Left renal cortex interstitium (tissue), 4 donors: Measurements from ENCODE around the gene ATRNL1. TPM values are rescaled to one million over a fixed set of nuclear protein-coding genes. Genes with fewer than 3 reads are reported as not detected.
"Not testable (repeated sequence)": the region's sequence is repeated elsewhere in the genome, so short reads cannot be mapped to it uniquely, and the experiment has no call there.

Experiments used
- DNase-seq, 4 donors: peaks; one replicate each; pipeline ENCODE4 v3.0.0-alpha.2; 2013; ENCODE audit warnings: low read depth in 4 of 4, low spot score in 2 of 4, missing footprints in 1 of 4
- polyA plus RNA-seq, 4 donors: library from polyadenylated mRNA; unstranded; fragments of 120-200 nt; gene quantifications; one replicate each; pipeline ENCODE4 v1.2.1, GENCODE V29; 2013; ENCODE audit not compliant: insufficient read length in 4 of 4

ATRNL1 gene
- polyA plus RNA-seq, 4 donors, result 23.7 to 33.2 (median 28.1) TPM

DNA sequence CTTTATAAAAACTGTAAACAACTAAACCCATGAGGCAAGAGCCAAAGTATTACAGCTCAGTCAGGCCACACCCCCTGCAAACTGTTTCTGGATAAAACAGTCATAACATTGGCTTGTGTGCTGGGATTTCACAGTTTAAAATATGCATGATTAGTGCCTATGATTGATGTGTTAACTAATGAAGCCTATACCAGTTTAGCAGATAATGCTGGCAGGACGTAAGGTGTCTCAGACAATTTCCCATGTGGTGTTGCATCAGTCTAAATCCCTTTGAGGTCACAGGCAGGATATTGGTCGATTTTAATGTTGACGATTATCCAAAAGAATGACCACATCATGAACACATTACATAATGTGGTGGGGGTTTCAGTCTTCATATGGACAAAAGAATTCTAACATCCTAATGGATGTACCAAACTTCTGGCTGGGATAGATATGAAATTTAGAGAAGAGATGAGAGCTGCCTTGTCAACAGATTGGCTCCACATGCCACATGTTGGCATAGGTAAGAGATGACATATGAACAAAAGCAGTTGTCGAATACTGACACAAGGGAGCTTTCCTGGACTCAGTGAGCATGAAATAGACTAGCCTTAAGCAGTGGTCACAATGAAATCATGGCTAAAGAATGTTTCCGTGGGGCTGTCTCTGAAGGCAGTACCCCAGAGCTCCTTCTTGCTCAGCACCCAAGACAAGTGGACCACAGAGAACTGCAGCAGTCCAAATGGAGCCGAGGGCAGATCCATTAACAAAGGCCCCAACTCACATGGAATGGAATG lies 734.3 kb downstream of the ATRNL1 start:
- DNase-seq, result no peak

DNA sequence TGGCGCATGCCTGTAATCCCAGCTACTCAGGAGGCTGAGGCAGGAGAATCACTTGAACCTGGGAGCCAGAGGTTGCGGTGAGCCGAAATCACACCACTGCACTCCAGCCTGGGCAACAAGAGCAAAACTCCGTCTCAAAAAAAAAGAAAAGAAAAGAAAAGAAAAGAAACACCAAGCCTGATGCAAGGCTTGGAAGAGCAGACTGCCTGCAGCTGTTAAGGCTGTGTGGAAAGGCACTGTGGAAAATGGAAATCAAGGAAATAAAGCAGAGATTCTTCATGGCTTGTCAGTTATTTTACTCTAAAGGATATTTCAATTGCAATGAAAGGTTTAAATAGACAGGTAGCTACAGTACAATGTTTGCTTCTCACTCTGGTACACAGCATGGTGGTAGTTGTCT lies 735.0 kb downstream of the ATRNL1 start:
- DNase-seq, result not testable (repeated sequence)

DNA sequence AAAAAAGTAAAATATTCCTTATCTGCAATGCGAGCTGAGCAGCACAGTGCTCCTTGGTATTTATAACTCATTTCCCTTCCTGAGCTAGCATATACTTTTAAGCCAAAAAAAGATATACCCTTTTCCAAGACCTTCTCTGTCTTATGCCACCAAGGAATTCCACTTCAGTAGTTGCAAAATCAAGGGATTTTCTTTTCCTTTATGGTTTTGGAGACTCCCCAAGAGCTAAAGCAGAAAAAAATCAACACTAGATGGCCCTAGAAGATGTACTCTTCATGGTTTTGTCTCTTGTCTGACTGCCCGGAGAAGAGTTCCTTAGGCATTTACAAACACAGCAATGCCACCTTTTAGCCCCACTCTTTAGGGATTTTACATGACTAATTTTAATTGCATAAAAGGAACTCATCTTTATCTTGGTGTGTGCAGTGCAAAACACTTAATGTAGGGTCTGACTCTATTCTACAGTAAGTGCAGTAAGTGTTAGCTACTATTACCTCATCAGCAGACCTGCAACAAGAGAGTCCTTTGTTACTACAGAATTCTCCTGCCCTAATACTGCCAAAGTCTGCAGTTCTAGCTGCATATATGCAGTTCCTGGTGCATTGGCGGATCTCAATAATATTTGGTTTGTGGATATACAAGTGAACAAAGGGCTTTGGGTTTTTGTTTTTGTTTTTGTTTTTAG lies 736.5 kb downstream of the ATRNL1 start:
- no peak for DNase-seq

DNA sequence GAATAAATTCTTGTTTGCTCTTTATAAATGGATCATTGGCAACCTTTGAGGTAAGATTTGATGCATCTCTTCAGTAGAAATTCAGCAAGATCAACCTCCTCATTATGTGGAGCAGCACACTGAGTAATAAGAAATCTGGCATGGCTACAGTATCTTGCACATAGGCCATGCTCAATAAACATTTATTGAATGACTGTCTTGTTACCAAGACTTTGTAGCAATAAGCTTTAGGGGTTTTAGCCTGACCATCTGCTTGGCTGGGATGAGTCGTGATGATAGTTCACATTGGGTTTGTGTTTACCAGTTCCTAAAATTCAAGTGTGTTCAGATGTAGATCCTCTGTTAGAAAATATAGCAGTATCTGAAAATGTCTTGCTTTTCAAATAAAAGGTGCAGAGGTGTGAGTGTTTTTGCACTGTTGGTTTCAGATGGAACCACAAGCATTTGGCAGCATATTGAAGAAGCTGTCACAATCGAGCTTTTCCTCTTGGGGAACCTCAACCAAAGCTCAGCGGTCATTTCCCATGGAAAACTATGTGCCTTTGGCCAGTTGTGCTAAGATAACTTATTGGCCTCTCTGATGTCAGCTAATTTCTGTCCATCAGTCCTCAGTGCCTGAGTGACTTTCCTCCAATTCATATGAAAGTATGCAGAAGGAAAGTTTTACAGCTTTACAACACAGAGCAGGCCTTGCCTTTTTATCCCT lies 737.3 kb downstream of the ATRNL1 start:
- no peak for DNase-seq

DNA sequence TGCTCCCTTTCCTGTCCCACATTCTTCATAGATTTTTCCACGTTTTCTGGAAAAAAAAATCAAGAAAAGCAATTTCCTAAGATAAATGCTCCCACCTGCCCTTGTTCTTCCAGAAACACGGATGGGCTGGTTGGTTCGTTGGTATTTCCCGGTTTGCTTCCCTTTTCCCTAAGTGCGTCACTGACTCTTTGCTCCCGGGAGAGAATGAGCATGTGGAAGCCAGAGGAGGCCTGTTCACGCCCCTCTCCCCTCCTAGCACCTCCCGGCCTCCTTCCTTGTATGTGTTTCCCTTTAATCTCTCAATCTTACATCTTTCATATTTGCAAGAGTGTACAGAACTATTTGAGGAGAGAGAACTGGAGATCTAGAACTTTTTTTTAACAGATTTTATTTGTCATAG lies 737.9 kb downstream of the ATRNL1 start:
- no peak for DNase-seq

DNA sequence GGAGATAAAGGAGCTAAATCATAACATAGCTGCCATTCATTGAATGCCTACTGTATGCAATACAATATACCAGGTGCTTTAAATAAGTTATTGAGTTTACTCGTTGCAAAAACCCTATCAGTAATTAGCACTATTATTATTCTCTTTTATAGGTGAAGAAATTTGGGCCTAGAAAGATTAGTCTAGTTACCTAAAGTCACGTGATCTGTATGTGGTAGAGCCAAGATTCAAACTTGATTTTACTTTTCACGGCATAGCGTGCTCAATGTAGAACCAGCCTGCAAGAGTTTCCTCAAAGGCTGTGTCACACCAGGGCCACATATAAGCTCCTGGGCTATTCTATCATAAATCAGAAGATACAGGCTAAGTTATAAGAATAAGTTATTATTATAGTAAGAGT lies 740.0 kb downstream of the ATRNL1 start:
- no peak for DNase-seq

DNA sequence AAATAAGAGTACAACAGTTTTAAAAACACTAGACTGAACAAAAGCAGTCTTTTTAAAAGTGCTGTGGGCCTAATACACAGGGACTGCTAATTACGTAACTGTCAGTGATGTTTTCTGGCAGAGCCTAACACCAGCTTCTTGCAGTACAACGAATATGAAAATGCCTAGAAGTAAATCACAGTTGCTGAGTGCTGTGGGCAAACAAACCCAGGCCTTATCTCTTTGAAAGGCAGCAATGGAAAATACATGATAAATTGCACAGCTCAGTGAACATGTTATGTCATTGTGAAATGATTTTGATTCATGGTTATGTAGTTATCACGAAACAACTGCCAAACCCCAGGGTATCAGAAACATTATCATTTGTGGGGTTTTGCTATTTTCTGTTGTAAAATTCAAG lies 751.4 kb downstream of the ATRNL1 start:
- DNase-seq, result no peak

DNA sequence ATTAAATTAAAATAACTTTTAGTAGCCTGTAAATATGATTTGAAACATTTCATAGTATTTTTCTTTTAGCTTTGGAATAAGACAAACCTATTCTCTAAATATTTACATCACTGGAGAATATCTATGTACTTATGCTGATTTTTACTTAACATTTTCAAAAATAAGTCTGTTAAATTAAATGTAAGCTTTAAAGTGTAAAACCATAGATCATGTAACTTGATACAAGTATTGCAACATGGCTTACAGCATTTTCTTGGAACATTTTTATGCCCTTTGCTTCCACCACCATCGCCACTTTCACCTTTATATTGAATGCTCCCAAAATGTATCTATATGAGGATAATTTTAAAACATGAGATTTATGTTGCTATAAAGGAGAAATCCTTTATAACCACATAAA lies 752.8 kb downstream of the ATRNL1 start:
- no peak for DNase-seq

DNA sequence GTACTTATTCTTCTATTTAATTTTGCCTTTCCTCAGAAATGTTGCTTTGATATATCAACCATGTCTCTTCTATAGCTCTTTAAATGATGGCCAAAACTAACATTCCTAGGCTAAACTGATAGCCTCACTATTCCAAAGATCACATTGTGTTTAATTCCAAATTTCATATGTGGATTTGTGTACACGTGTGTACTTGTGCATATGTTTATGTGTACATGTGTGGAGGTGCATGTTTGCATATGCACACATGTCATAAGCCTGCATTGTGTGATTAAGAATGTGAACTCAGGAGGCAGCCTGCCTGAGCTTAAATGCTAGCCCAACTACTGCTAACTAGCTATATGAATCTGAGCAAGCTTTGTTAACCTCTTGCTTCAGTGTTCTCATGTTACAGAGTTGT lies 753.4 kb downstream of the ATRNL1 start:
- DNase-seq, result no peak

DNA sequence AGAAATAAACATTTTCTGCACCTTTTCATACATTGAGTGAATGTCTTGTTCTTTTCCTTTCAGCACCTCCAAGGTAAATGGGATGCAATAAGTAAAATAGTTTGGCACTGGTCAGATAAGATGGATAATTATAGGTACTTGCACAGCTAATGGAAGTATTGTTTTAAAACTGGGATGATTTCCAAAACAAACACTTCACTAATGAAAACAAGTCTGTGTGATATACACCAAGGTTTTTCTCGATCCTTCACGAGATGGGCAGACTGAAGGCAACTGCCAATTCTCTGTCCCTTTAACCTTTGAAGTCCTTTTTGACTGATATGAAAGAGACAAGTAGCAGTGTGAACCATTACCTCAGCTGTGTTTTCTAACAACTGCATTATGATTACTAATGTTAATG lies 756.0 kb downstream of the ATRNL1 start:
- no peak for DNase-seq

DNA sequence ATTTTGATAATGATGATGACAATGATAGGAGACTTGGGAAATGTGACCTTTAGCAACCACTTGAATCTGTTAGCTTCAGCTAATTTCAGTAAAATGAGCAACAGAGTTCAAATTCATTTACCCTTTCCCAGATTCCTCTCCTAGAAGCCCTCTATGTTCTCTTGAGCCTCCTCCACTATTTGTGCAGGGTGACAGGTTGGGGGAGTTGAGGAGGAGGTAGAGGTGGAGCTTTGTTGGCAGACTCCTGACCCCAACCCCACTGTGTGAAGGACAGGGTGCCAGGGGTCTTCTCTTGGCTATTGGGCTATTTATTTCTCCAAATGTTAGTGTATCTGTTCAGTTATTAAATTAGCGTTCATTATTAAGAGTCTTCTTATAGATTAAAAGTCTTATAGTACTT lies 757.5 kb downstream of the ATRNL1 start:
- DNase-seq, result no peak

DNA sequence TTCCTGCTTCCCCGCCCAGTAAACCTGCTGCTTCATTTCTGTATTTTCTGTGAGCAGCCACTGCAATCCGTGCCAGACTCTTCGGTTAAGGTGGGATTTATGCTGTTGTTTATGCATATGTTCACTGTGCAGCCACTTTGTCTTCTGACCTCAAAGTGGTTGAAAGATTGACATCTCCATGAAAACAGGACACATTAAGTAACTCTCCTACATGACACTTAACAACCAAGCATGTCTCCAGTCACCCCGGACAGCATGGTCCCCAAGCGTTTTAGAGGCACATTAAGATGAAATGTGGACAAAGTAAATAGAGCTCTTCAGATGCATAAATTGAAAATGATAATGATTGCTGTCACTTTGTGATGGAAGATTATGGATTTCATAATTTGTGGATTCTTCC lies 758.5 kb downstream of the ATRNL1 start:
- DNase-seq, result no peak

DNA sequence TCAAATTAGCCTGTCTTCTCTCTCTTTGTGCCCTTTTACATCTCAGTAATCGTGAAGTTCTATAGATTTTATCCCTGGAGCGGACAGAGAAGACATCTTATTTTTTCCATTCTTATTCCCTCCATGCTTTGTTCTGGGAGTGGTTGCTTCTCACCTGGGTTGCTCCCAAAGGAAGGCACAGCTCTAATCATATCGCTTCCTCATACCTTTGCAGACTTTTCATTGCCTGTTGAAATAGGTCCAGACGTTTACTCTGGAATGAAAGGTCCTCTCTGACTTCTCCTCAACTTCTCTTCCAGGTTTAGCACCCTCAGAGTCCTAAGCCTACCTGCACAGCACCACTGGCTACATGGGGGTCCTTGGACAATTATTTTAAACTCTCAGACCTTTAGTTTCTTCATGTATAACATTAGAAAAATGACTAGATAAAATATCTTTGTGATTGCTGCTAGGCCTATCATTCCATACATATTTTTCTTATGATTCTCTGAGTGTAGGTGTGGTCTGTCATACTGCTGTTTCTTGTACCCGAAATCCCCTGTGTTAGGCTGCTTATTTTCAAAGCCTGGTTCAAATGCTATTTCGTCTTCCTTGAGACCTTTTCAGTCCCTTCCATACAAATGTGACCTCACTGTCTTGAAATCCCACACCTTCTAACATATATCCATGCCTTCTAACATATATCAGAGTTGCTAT lies 761.7 kb downstream of the ATRNL1 start:
- DNase-seq, result no peak

DNA sequence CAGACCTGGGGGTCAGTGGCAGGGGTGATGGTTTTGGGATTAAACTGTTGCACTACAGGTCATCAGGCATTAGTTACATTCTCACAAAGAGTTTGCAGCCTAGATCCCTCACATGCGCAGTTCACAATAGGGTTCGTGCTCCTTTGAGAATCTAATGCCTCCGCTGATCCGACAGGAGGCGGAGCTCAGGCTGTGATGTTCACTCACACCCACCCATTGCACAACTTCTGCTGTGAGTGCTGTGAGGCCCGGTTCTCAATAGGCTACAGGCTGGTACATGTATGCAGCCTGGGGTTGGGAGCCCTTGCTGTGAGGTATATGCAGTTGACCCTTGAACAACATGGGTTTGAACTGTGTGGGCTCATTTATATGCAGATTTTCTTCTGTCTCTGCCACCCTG lies 763.4 kb downstream of the ATRNL1 start:
- DNase-seq, result no peak

DNA sequence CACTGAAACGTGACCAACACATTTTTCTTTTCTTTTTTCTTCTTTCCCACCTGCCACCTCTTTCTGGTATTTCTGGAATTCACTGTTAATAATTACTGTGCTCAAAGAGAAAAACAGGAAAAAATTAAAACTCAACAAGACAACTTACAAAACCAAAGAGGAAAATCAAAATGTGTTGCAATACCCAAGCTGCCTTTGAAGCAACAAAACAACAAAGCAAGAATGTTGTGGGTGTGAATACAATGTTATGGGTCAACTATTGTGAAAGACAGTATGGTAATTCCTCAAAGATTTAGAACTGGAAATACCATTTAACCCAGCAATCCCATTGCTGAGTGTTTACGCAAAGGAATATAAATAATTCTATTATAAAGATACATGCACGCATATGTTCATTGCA lies 764.7 kb downstream of the ATRNL1 start:
- DNase-seq, result no peak

DNA sequence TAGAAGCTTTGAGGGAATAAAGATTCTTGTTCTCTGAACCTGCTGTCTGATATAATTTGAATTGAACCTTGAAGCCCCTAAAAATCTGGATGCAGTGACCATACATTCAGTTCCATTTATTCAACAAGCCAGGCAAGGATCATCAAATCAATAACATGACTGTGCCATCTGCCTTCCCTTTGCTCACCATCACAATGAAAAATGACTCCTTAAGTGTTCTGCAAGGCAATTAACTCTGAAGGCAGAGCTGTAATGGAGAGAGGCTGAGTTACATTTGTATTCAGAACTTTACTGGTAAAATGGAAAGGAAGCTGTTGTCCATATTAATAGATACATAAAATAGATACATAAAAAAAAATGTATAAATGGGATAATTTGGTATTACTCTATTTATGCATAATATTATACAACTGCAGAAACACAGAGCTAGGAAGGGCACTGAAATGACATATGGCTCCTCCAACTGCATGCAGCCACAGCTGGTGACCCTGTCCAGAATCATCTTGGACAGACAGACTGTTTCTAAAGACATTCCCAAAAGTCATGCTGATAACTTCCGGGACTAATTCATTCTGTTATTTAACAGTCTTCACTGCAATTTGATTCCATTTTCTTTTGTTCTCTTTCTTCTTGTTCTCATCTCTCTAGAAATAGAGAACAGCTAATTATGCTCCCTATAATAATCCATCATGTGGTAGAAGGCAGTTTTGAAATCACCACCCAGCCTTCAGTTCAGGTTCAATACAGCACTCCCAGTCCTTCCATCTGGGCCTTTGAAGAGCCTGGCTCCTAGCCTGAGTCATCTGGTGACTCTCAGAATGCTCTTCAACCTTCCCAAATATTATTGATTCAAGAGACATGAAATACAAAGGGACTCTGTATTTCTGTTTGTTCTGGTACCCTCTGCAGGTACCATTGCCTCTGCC lies 767.3 kb downstream of the ATRNL1 start:
- DNase-seq, result no peak

DNA sequence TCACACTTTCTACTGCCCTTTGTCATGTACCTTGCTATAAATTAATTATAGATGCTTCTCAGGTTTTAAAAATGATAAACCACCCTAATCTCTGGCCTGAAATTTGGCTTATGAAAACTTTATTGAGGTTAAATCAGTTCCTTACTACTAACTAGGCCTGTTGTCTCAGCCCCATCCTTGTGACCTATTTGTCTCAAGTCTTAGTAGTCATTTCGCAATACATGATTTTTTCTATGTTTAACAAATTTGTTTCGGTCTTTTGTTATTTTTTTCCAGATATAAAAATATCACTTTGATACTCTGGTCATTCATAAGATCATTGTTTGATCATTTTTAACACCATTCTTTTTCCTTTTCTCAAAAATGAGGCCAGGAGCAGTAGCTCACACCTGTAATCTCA lies 768.3 kb downstream of the ATRNL1 start:
- DNase-seq, result no peak

DNA sequence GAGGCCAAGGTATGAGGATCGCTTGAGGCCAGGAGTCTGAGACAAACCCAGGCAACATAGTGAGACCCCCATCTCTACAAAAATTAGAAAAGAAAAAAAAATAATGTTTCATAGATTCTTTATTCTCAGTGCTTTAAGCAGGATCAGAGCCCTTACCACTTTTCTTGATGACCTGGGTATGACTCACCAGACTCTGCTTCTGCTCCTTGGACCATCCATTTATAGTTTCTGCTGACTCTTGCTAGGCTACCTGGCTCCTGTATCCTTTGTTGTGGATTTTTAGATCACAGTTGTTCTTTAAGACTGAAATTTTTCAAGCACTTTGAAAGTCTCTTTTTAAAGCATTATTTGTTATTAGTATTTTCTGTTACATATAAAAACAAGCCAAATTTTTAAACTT lies 768.7 kb downstream of the ATRNL1 start:
- no peak for DNase-seq

DNA sequence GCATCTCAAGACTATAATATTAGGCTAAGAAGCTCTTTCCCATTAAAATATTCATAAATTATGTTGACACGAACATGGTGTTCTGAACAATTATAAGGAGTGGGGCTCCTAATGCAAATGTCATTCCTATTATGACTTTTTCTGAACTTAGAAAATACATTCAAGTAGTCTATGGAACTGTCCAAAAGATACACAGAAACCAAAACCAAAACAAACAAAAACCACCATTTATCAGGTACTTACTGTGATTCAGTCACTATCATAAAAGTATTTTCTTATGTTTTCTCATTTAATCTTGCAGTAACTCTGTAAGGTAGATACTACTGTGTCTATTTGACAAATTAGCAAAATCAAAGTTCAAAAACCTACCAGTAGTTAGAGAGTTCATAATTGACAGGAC lies 773.0 kb downstream of the ATRNL1 start:
- no peak for DNase-seq

DNA sequence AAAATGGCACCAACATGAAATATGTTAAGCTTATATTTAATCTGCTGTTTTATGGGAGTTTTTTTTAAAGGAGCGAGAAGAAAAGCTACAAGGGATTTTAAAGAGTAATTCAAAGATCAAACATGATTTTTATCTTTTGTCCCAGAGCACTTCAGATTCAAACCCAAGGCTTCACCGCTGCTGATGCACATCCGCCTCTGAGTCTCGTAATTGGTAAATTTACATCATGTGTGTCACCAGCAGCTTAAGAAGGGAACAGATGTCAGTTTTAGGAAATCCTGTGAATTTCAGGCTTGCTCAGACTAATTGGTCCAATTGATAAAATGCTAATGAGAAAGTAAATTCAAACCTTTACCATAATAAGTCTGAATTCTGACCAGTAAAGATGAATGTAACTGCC lies 773.5 kb downstream of the ATRNL1 start:
- DNase-seq, result no peak
